ENCODE measurements around the gene VAT1L.

DNA sequence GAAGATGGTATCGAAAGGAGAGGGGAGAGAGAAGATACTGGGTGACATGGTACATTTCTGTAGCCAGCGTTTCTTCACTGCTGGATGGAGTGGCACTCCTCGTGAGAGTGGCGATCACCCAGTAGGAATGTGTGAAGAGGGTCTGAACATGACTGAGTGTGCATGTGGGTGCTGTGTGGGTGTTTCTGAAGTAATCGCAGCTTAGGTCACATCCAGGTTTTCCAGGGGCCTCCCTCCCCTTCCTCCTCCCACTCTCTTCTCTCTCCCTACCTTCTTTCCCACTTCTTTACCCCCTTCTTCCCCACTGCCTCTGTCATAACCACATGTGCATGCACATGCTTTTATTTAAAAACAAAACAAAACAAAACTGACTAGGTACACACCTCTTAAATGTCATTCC lies 235.8 kb downstream of the VAT1L start:
- TF ChIP-seq, protein P1, sequence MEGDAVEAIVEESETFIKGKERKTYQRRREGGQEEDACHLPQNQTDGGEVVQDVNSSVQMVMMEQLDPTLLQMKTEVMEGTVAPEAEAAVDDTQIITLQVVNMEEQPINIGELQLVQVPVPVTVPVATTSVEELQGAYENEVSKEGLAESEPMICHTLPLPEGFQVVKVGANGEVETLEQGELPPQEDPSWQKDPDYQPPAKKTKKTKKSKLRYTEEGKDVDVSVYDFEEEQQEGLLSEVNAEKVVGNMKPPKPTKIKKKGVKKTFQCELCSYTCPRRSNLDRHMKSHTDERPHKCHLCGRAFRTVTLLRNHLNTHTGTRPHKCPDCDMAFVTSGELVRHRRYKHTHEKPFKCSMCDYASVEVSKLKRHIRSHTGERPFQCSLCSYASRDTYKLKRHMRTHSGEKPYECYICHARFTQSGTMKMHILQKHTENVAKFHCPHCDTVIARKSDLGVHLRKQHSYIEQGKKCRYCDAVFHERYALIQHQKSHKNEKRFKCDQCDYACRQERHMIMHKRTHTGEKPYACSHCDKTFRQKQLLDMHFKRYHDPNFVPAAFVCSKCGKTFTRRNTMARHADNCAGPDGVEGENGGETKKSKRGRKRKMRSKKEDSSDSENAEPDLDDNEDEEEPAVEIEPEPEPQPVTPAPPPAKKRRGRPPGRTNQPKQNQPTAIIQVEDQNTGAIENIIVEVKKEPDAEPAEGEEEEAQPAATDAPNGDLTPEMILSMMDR (IDR thresholded peaks at IDR 0.05): no peak
- TF ChIP-seq POLR2A (IDR thresholded peaks at IDR 0.05): no peak

Measured in Peyer's patch (tissue), 4 donors.